HG03432 (cell line): Measurements from ENCODE around the gene TSPOAP1.
A peak's percentile ranks its signal among the peaks of the same experiment; 100 is the strongest.

Experiments used
- ATAC-seq: cut with Tn5 transposase; IDR thresholded peaks from one replicate; pipeline ENCODE4 v1.9.1; 2021; ENCODE audit warnings: mild to moderate bottlenecking, moderate library complexity; ENCODE audit not compliant: unreplicated experiment

TSPOAP1 gene

DNA sequence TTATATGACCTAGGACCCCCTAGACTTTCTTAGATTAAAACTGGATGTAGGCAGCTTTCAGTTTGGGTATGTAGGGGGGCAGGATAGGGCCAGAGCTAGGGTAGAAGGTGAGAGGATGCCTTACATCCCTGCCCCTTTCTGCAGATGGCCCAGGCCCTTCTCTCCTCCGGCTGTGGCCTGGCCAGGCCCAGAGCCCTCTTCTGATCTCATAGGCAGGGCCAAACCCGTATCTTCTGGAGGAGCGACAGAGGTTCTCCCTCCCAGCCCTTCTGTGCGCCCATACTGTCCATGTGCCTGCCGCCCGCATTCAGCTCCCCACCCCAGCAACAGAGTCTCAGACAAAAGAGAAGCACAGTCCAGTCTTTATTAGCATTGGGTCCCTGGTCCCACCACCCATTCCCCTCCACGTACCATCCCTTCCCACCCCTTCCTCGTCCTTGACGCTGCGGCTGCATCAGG, 2.0 kb upstream of the TSPOAP1 start:
- no peak for ATAC-seq

- peak; percentile 7 for ATAC-seq
Measured at GRCh38 chr17:58329810-58330537, 1.4 kb upstream of the TSPOAP1 start.

DNA sequence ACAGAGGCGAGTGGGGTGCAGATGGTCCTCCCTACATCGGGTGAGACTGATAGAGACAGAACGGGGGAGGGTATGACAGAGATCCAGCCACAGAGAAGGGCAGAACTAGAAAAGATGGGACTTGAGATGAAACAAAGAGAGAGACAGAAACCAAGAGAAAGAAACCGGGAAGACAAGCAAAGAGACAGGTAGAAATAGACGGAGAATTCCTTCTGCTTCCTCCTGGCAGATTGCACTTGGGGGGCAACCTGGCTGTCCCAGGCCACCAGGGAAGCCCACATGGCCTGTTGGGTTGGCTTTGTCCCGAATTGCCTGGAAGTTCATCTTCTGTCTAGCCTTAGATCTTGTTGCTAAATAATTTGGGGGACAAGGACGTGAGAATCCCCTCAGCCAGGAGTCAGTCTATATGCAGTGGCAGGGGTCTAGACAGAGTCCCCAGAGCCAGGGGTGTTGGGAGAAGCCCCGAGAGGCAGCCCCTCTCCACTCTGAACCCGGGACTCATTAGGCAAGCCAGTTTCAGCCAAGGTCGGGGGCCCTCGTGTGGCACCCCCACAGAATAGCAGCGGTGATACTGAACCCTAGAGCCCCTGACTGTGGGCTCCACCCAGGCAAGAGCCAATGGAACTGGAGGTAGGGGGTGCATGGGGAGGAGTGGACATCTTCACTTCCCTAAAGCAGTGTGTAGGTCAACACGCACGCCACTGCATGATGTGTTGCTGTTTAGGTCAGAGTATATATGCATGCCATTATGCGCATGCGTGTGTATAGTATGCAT, 627 bp upstream of the TSPOAP1 start:
- peak; percentile 36 for ATAC-seq

- ATAC-seq = no peak
Measured at GRCh38 chr17:58327363-58328194, 1.0 kb downstream of the TSPOAP1 start.

GRCh38 chr17:58326609-58327362, 1.8 kb downstream of the TSPOAP1 start:
- ATAC-seq = no peak

- ATAC-seq = no peak
Measured at GRCh38 chr17:58325976-58326468, 2.6 kb downstream of the TSPOAP1 start.

- no peak for ATAC-seq
Measured at GRCh38 chr17:58325289-58325726, 3.3 kb downstream of the TSPOAP1 start.

DNA sequence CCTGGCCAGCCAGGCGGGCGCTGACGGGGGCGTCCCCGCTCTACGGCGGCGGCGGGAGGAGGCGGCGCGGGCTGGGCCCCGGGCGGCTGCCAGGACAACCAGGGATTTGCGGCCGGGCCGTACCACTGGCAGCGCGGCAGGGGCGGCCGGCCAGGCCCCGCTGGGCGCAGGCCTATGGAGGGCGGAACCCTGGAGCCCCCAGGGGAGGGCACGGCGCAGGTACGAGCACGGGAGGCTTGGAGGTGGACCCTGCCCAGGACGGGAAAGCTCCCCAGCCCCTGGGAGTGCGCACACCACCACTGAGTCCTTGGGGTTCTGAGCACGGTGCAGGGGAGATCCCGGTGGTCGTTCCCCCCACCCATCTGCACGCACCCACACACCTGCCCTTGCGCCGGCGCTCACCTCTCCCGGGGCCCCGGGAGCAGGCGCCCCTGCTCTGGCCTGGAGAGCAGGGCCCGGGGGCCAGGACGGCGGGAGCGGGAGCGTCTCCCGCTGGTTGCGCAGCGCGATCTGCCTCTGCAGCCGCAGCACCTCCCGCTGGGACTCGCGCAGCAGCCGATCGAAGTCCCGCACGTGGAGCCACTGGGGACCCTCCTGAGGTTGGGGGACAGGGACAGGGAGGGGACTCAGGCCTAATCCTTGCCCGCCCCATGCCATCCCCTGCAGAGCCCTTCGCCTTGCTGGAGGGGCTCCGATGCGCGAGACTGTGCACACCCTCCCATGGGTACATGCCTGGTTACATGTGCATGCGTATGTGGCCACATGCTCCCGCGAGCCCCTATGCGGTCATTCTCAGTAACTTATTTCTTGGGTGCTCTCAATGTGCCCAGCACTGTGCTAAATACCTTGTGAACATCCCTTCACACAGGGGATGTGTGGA, 3.9 kb downstream of the TSPOAP1 start:
- no peak for ATAC-seq

GRCh38 chr17:58324056-58324408, 4.6 kb downstream of the TSPOAP1 start:
- ATAC-seq = no peak

GRCh38 chr17:58323366-58324055, 5.1 kb downstream of the TSPOAP1 start:
- no peak for ATAC-seq

- ATAC-seq = no peak
Measured at GRCh38 chr17:58322581-58323185, 5.9 kb downstream of the TSPOAP1 start.

GRCh38 chr17:58321571-58322525, 6.7 kb downstream of the TSPOAP1 start:
- no peak for ATAC-seq

DNA sequence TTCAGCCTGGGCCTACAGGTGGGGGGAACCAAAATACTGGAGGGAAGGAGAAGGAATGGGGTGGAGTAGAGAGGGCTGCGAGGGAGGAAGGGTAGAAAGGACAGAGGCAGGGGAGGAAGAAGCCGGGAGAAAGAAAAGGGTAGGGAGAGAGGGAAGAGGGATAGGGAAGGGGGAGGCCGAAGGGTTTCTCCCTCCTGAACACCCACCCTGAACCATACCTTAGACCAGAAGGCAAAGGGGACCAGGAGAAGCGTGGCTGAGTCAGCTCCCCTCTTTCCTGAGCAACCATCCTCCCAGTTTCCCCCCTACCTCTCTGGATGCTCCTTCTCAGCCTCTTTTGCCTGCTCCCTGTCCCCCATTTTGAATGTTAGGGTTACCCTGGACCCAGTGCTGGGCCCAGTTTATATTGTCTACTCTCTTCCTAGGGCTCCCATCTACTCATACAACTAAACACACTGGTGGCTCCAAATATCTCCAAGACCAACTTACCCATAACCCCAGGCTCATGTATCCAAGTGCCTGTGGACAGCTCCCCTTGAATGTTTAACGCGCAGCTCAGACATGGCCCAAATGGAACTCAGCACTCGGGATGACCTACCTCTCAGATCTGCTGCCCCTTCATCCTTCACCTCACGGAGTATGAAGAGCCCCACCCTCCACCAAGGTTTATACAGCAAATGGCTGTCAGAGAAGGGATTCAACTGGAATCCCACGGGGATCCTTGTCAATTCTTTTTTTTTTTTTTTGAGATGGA, 7.8 kb downstream of the TSPOAP1 start:
- ATAC-seq = no peak

DNA sequence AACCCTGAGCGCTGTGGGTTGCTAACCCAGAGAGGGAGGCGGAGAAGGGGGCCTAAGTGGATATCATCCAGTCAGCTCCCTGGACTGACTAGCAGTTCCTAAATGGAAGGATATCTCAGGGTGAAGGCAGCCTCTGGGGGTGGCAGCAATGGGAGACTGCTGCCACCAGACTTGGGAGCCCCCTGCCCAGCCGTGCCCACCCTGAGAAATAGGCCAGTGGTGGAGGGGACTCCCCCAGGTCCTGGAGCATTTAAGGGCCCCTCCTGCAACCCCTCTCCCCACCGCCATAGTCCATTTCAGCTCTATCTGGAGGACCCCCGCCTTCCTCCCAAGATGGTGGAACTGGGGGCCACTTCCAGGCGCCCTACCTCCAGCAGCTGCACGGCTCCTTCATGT, 8.4 kb downstream of the TSPOAP1 start:
- no peak for ATAC-seq

GRCh38 chr17:58319173-58320162, 9.1 kb downstream of the TSPOAP1 start:
- ATAC-seq = no peak
